GM21825 (cell line): Measurements from ENCODE around the gene EIF2D.
"Not testable (repeated sequence)": the region's sequence is repeated elsewhere in the genome, so short reads cannot be mapped to it uniquely, and the experiment has no call there.

Experiments
- ATAC-seq: cut with Tn5 transposase; IDR thresholded peaks from one replicate; pipeline ENCODE4 v1.9.1; 2021; ENCODE audit warnings: mild to moderate bottlenecking, moderate library complexity; ENCODE audit not compliant: unreplicated experiment

Gene EIF2D

GRCh38 chr1:206588492-206588891, 23.8 kb downstream of the EIF2D start:
- no peak for ATAC-seq

- no peak for ATAC-seq
Measured at GRCh38 chr1:206587904-206588303, 24.4 kb downstream of the EIF2D start.

- no peak for ATAC-seq
Measured at GRCh38 chr1:206586501-206587445, 25.5 kb downstream of the EIF2D start.

- no peak for ATAC-seq
Measured at GRCh38 chr1:206584683-206585082, 27.6 kb downstream of the EIF2D start.

- ATAC-seq: no peak
Measured at GRCh38 chr1:206583707-206584648, 28.3 kb downstream of the EIF2D start.

- ATAC-seq: no peak
Measured at GRCh38 chr1:206582971-206583706, 29.1 kb downstream of the EIF2D start.

- ATAC-seq: no peak
Measured at GRCh38 chr1:206582537-206582936, 29.7 kb downstream of the EIF2D start.

- ATAC-seq: no peak
Measured at GRCh38 chr1:206581571-206581981, 30.7 kb downstream of the EIF2D start.

GRCh38 chr1:206581114-206581497, 31.2 kb downstream of the EIF2D start:
- not testable (repeated sequence) for ATAC-seq

- peak; percentile 2 for ATAC-seq
Measured at GRCh38 chr1:206580438-206581113, 31.7 kb downstream of the EIF2D start.

- ATAC-seq: peak; percentile 80
Measured at GRCh38 chr1:206579747-206580437, 32.4 kb downstream of the EIF2D start.

- no peak for ATAC-seq
Measured at GRCh38 chr1:206578978-206579374, 33.3 kb downstream of the EIF2D start.

GRCh38 chr1:206578068-206578977, 33.9 kb downstream of the EIF2D start:
- ATAC-seq: no peak

GRCh38 chr1:206577626-206578025, 34.6 kb downstream of the EIF2D start:
- ATAC-seq: no peak

GRCh38 chr1:206575894-206576737, 36.1 kb downstream of the EIF2D start:
- no peak for ATAC-seq

GRCh38 chr1:206575165-206575893, 36.9 kb downstream of the EIF2D start:
- no peak for ATAC-seq

GRCh38 chr1:206573762-206574161, 38.5 kb downstream of the EIF2D start:
- ATAC-seq: no peak
